Kidney epithelial cell (primary cell): ENCODE results near the gene ZNF611. TPM values are rescaled to one million over a fixed set of nuclear protein-coding genes. Genes with fewer than 3 reads are reported as not detected.
"Not testable (repeated sequence)": the region's sequence is repeated elsewhere in the genome, so short reads cannot be mapped to it uniquely, and the experiment has no call there.

Source experiments
- DNase-seq: peaks from one replicate; pipeline ENCODE4 v3.0.0-alpha.2; 2010; ENCODE audit warnings: low read depth
- H3K27me3 ChIP-seq: 2 replicates; pipeline ENCODE4 v1.6.0; 2011; ENCODE audit warnings: low read length; ENCODE audit not compliant: control insufficient read depth, insufficient read depth
- H3K36me3 ChIP-seq: 2 replicates; pipeline ENCODE4 v1.5.1; 2011; ENCODE audit warnings: low read length; ENCODE audit not compliant: control insufficient read depth, insufficient read depth
- H3K4me3 ChIP-seq: 2 replicates; pipeline ENCODE4 v1.5.1; 2011; ENCODE audit warnings: low read depth, mild to moderate bottlenecking, control low read depth, low read length
- total RNA-seq: library from RNA; depleted of rRNA; stranded (reverse); fragments of >200 nt; gene quantifications from 2 replicates; pipeline ENCODE4 v1.2.3, GENCODE V29; 2015
- TF ChIP-seq, protein P1 (sequence below): IDR thresholded peaks from 2 replicates; pipeline ENCODE4 v1.5.1; 2011; ENCODE audit warnings: mild to moderate bottlenecking, moderate library complexity, low read length, control low read depth, inconsistent platforms; ENCODE audit not compliant: insufficient read depth, poor library complexity, severe bottlenecking

ZNF611 gene
- total RNA-seq, 1 donor from 2014 or later, result 16.4 TPM

DNA sequence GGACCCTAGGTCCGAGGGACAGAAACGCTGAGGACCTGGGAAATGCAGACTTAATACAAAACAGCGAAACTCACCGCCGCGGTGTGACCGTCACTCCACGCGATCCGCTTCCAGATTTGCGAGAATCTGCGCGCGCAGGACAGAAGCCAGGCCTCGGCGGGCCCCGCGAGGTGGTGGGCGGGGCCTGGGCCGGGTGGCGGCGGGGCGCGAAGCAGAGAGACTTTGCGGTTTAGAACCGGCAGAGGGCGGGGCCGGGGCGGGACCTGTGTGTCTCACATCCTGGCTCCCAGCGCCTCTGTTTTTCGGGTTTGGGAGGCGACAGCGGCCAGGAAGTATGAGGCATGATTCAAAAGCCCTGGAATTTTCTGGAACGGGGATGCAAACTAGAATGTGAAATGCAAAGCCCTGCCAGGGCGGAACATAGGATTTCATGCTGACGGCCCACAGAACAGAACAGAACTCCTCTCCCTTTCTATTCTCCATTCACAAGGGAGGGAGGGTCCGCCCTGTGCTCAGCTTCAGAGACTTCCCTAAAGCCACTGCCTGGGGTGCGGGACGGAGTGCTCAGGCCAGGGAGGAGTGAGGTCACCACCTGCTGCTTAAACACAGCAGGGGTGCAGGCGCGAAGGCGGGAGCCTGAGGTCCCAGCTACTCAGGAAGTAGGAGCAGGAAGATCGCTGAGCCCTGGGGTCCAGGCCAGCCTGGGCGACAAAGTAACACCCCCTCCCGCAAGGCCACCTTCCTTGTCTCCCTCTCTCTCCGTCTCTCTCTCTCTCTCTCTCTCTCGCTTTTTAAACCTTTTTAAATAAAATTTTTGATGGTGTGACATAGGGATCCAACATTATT lies 44.3 kb downstream of the ZNF611 start:
- no peaks in the 10 kb centered on the region for H3K36me3 ChIP-seq
- no peaks in the 10 kb centered on the region for H3K27me3 ChIP-seq
- peak overlapping the region; percentile 66 for H3K4me3 ChIP-seq
- TF ChIP-seq, protein P1, sequence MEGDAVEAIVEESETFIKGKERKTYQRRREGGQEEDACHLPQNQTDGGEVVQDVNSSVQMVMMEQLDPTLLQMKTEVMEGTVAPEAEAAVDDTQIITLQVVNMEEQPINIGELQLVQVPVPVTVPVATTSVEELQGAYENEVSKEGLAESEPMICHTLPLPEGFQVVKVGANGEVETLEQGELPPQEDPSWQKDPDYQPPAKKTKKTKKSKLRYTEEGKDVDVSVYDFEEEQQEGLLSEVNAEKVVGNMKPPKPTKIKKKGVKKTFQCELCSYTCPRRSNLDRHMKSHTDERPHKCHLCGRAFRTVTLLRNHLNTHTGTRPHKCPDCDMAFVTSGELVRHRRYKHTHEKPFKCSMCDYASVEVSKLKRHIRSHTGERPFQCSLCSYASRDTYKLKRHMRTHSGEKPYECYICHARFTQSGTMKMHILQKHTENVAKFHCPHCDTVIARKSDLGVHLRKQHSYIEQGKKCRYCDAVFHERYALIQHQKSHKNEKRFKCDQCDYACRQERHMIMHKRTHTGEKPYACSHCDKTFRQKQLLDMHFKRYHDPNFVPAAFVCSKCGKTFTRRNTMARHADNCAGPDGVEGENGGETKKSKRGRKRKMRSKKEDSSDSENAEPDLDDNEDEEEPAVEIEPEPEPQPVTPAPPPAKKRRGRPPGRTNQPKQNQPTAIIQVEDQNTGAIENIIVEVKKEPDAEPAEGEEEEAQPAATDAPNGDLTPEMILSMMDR, result no peak
- DNase-seq, result peak; percentile 58

DNA sequence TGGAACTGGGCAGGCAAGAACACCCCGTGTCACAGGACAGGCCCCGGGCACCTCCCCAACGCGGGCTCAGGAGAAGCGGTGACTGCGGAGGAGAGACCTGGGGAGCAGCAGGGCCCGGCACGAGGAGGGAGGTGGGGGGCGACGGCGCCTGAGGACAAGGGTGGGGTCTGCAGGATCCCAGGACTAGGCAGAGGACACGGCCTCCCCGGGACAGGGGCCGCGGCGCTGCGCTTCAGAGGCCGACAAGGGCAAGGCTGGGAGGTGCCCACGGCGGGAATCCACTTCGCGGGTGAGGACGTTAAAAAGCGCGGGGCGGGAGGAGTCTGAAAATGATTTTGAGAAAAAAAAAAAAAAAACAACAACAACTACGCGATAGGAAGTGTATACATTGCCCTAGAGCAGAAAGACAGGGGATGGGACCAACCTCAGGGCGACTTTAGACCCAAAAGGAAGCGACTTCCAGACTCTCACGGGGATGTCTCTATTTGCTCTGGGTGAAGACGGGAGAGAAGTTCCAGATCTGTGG lies 44.9 kb downstream of the ZNF611 start:
- DNase-seq, result no peak
- Histone ChIP-seq H3K4me3 (peak overlapping the region; percentile 66), H3K36me3 (no peaks in the 10 kb centered on the region), H3K27me3 (no peaks in the 10 kb centered on the region)
- TF ChIP-seq, protein P1, result no peak

DNA sequence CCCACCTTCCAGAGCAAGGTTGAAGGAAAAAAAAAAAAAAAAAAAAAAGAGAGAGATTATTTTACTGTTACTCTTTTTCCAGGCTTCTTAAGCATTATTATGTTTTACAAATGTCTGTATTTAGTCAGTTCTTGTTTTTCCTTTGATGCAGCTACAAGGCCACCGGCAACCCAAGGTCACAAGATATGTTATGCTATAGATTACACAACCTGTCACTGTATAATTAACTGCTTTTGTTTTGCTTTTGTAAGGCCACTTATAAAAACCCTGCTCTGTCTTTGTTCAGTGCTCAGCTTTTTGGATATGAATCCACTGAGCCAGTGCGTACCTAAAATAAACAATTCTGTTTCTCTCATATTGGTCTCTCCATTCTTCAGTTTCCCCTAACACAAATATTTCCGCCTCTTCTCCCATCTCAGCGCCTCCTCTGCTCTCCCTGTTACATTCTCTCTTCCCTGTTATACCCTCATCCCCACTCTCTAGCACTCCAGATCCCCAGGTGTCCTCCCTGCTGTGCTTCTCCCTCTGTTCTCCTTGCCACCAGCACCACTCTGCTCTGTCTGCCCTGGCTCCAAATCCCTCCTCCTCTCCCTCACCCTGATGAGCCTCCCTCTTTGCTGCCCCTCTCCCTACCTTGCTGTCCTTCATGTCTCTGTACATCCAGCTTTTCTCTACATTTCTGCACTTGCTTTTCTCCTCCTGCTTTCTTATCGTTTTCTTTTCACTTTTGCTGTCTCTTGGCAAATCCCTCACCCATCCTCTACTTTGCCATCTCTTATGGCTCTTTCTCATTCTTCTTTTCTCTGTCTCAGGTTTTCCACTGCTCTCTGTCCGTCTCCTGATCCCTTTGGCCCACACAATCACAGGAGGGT lies 45.7 kb downstream of the ZNF611 start:
- H3K27me3 ChIP-seq, DNase-seq, H3K36me3 ChIP-seq: not testable (repeated sequence)
- peak overlapping the region; percentile 66 for H3K4me3 ChIP-seq

DNA sequence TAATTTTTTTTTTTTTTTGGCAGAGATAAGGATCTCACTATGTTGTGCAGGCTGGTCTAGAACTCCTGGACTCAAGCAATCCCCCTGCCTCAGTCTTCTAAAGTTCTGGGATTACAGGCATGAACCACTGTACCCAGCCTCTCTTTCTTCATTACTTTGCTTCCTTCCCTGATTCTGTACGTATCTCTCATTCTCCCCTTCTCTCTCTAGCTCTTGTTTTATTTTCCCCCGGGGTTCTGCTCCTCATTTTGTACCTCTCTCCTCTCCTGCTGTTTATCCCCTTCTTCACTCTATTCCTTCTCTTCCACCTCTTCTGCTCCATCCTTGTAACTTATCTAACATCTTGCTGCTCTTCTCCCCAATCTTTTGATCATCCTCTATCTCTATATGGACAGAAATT lies 46.5 kb downstream of the ZNF611 start:
- H3K27me3 ChIP-seq, result no peaks in the 10 kb centered on the region
- TF ChIP-seq, protein P1, result no peak

DNA sequence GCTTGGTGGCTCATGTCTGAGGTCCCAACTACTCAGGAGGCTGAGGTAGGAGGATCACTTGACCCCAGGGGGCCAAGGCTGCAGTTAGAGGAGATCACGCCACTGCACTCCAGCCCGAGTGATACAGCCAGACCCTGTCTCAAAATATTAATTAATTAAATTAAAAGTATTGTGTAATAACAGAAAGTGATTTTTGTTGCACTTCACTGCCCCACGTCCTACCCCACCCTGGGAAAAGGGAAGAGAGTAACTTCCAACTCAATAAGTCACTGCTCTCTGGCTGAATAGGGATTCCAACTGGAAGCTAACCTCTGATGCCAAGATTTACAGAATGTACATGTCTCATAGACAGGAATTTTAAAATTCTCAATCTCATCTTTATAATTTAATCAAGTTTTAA lies 47.2 kb downstream of the ZNF611 start:
- Histone ChIP-seq H3K4me3 (no peak overlapping the region), H3K36me3 (peaks cover 1% of the 10 kb centered on the region), H3K27me3 (no peaks in the 10 kb centered on the region)
- no peak for DNase-seq
- TF ChIP-seq, protein P1, result no peak

More for the DNA sequence above, 46.5 kb downstream of the ZNF611 start:
- Histone ChIP-seq H3K4me3 (no peak overlapping the region), H3K36me3 (peaks cover 1% of the 10 kb centered on the region)
- DNase-seq, result no peak

DNA sequence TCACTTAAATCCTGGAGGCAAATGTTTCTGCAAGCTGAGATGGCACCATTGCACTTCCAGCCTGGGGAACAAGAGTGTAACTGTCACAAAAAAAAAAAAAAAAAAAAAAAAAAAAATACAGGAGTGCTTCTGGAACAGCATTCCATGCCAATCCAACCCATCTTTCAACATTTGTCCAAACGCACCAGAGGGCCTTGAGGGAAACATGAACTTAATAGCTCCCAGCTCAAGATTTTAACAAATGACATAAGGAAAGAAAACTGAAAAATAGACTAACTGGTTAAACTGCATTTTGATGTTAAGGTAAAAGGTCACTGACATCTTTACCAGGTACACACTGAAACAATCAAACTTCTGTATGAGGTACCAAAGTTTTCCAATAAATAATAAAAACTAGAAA lies 49.0 kb downstream of the ZNF611 start:
- no peak for DNase-seq
- Histone ChIP-seq H3K36me3 (peaks cover 1% of the 10 kb centered on the region), H3K27me3 (no peaks in the 10 kb centered on the region), H3K4me3 (no peak overlapping the region)
- TF ChIP-seq, protein P1, result no peak

DNA sequence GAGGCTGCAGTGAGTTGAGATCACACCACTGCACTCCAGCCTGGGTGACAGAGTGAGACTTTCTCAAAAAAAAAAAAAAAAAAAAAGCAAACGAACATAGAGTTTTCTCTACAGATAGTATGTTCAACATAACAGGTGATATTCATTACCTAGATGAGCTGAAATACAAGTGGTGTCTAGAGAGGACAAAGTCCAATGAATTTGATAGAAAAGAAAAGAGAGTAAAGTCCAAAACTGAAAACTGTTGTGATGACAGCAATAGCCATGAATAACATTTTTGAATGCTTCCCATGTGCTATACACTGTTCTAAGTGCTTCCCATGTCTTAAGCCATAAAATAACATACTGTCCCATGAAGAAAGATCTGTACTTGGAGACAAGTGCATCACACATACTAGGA lies 53.6 kb downstream of the ZNF611 start:
- H3K4me3 ChIP-seq, DNase-seq, H3K27me3 ChIP-seq, H3K36me3 ChIP-seq: not testable (repeated sequence)
